ENCODE measurements around the gene DST. TPM values are rescaled to one million over a fixed set of nuclear protein-coding genes. Genes with fewer than 3 reads are reported as not detected.

Gene DST
- total RNA-seq, 1 donor from 2014 or later = 151 TPM

DNA sequence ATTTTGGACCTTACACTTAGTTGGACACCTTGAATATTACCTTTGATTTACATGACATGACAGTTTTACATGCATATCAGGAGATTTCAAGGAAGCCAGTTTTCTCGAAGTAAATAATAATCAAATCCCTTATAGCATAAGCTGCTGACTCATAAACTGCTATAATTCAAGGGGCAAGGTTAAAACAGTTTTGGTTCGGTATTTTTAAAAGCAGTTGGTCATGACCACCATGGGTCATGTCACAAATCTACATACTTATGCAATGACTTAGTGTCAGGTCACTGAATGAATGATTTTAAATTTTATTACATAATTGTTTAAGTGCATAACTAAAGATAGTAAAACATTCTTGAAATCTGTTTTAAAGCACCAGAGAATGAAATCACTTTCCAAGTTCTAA lies 158.0 kb downstream of the DST start:
- Mint-ChIP-seq H3K4me1 (ENCODE audit: low read depth) (peaks cover 4% of the 10 kb centered on the region), H3K27ac (no peak overlapping the region), H3K36me3 (ENCODE audit: insufficient read depth) (peaks cover 39% of the 10 kb centered on the region), H3K27me3 (no peaks in the 10 kb centered on the region), H3K4me3 (ENCODE audit: low read depth) (no peak overlapping the region), H3K9me3 (ENCODE audit: low read depth) (no peaks in the 10 kb centered on the region)
- TF ChIP-seq, protein P1, sequence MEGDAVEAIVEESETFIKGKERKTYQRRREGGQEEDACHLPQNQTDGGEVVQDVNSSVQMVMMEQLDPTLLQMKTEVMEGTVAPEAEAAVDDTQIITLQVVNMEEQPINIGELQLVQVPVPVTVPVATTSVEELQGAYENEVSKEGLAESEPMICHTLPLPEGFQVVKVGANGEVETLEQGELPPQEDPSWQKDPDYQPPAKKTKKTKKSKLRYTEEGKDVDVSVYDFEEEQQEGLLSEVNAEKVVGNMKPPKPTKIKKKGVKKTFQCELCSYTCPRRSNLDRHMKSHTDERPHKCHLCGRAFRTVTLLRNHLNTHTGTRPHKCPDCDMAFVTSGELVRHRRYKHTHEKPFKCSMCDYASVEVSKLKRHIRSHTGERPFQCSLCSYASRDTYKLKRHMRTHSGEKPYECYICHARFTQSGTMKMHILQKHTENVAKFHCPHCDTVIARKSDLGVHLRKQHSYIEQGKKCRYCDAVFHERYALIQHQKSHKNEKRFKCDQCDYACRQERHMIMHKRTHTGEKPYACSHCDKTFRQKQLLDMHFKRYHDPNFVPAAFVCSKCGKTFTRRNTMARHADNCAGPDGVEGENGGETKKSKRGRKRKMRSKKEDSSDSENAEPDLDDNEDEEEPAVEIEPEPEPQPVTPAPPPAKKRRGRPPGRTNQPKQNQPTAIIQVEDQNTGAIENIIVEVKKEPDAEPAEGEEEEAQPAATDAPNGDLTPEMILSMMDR (IDR thresholded peaks at IDR 0.05; ENCODE audit: unreplicated experiment) = no peak
- no peak for DNase-seq (ENCODE audit: low spot score, unreplicated experiment)

DNA sequence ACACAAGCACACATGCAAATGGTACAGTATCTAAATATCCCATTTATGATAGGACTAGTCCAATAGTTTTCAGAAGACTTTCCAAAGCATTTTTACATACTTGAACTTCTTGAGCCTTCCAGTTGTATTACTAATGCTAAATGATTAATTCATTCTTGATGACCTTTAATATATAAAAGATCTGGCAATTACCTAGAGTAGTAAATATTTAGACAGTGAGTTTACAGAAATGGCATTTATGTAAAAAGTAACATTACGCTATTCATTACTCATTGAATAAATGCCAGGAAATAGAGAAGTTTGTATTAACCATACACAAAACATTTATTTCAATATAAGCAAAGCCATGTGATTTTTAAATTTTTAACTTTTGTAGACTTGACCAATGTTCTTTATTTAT lies 158.8 kb downstream of the DST start:
- TF ChIP-seq, protein P1 (IDR thresholded peaks at IDR 0.05; ENCODE audit: unreplicated experiment) = no peak
- Mint-ChIP-seq H3K36me3 (ENCODE audit: insufficient read depth) (peaks cover 43% of the 10 kb centered on the region), H3K27me3 (no peaks in the 10 kb centered on the region), H3K27ac (no peak overlapping the region), H3K4me3 (ENCODE audit: low read depth) (no peak overlapping the region), H3K9me3 (ENCODE audit: low read depth) (peaks cover 5% of the 10 kb centered on the region), H3K4me1 (ENCODE audit: low read depth) (peaks cover 4% of the 10 kb centered on the region)
- DNase-seq (ENCODE audit: low spot score, unreplicated experiment) = no peak

DNA sequence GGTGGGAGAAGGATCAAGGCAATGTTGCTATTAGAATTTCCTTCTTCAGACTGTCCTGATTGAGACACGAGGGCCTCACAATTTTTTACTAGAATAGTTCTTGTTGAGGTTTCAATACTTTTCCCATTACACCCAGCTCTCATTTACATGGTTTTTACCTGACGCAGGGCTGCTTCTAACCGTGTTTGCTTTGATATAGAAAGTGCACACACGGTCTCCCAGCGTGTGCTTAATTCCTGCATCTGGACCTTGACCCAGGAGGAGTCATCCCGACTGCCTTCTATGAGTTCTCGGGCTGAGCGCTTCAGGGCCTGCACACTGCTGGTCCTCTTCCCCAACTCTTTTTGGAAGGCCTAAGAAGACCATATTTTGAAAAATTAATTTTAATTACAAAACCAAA lies 160.2 kb downstream of the DST start:
- peaks cover 7% of the 10 kb centered on the region for H3K9me3 Mint-ChIP-seq (ENCODE audit: low read depth)
- TF ChIP-seq, protein P1 (IDR thresholded peaks at IDR 0.05; ENCODE audit: unreplicated experiment) = no peak
- H3K4me1 Mint-ChIP-seq (ENCODE audit: low read depth) = peaks cover 4% of the 10 kb centered on the region
- no peak overlapping the region for H3K4me3 Mint-ChIP-seq (ENCODE audit: low read depth)
- DNase-seq (ENCODE audit: low spot score, unreplicated experiment) = no peak
- H3K27ac Mint-ChIP-seq = no peak overlapping the region
- H3K27me3 Mint-ChIP-seq = no peaks in the 10 kb centered on the region
- peaks cover 49% of the 10 kb centered on the region for H3K36me3 Mint-ChIP-seq (ENCODE audit: insufficient read depth)

DNA sequence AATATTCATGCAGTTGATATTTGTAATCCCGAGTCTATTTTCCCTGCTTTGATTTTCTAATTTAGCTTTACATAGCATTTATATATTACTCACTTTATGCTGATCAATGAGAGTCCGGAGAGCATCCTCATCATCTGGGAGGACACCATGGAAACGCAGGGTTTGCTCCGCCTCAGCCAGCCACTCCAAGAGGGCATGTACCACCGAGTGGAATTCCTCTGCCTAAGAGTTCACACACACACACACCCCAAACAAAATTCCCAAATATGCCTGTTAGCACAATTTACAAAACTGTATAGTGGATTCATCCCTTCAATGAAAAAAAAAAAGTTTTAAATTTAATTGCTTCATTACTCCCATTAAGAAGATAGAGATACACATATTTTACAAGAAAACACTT lies 160.7 kb downstream of the DST start:
- Mint-ChIP-seq H3K27ac (no peak overlapping the region), H3K36me3 (ENCODE audit: insufficient read depth) (peaks cover 50% of the 10 kb centered on the region), H3K4me1 (ENCODE audit: low read depth) (peaks cover 4% of the 10 kb centered on the region), H3K27me3 (no peaks in the 10 kb centered on the region), H3K9me3 (ENCODE audit: low read depth) (peaks cover 7% of the 10 kb centered on the region), H3K4me3 (ENCODE audit: low read depth) (no peak overlapping the region)
- TF ChIP-seq, protein P1 (IDR thresholded peaks at IDR 0.05; ENCODE audit: unreplicated experiment) = no peak
- DNase-seq (ENCODE audit: low spot score, unreplicated experiment) = no peak

DNA sequence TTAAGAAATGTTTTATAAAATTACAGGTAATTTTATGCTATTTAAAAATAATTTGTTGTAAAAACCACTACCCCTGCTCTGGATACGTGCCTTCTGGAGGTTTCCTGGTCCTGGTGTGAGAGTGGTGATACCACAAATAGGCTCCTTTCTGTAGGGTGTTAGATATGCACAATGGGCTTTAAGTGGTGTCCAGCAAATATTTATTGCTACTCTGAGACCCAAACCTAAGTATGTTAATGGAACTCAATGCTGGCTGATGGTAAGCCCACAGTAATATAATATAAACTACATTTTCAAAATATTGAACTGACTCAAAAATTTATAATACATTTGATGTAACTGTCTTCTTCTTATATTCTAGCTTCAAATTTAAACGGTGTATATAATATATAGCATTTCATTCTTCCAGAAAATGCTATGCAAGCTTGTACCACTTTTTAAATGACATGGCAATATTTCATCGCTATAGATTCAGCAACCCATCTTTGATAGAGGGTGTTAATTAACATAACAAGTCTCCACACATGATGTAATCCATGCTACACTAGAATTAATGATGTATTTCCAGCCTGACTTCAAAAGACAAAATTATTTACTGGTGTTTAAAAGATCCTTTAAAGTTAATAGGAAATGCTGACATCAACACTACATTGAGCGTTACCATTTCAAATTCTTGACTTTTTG lies 161.9 kb downstream of the DST start:
- Mint-ChIP-seq H3K4me1 (ENCODE audit: low read depth) (peaks cover 8% of the 10 kb centered on the region), H3K36me3 (ENCODE audit: insufficient read depth) (peaks cover 46% of the 10 kb centered on the region), H3K27ac (no peak overlapping the region), H3K27me3 (no peaks in the 10 kb centered on the region), H3K9me3 (ENCODE audit: low read depth) (peaks cover 7% of the 10 kb centered on the region), H3K4me3 (ENCODE audit: low read depth) (no peak overlapping the region)
- no peak for DNase-seq (ENCODE audit: low spot score, unreplicated experiment)
- TF ChIP-seq, protein P1 (IDR thresholded peaks at IDR 0.05; ENCODE audit: unreplicated experiment) = no peak

All from progenitor cell of endocrine pancreas (in vitro differentiated cells).